Type B pancreatic cell (in vitro differentiated cells): ENCODE data around the gene PCBP1. TPM values are rescaled to one million over a fixed set of nuclear protein-coding genes. Genes with fewer than 3 reads are reported as not detected.
"Not testable (repeated sequence)": the region's sequence is repeated elsewhere in the genome, so short reads cannot be mapped to it uniquely, and the experiment has no call there.

Source experiments
- DNase-seq: peaks from one replicate; pipeline ENCODE4 v3.0.0; 2021; ENCODE audit warnings: mixed read lengths; ENCODE audit not compliant: unreplicated experiment; ENCODE audit errors: extremely low spot score
- H3K27ac Mint-ChIP-seq: 2 replicates; pipeline ENCODE4 v1.8.0; 2021; ENCODE audit warnings: mild to moderate bottlenecking, mixed read lengths
- H3K27me3 Mint-ChIP-seq: 2 replicates; pipeline ENCODE4 v1.8.0; 2021; ENCODE audit warnings: mixed read lengths
- H3K36me3 Mint-ChIP-seq: 2 replicates; pipeline ENCODE4 v1.8.0; 2021; ENCODE audit warnings: mixed read lengths
- H3K4me1 Mint-ChIP-seq: one replicate; pipeline ENCODE4 v1.8.0; 2021; ENCODE audit warnings: mixed read lengths; ENCODE audit not compliant: unreplicated experiment
- H3K4me3 Mint-ChIP-seq: 2 replicates; pipeline ENCODE4 v1.8.0; 2021; ENCODE audit warnings: mild to moderate bottlenecking, mixed read lengths
- H3K9me3 Mint-ChIP-seq: 2 replicates; pipeline ENCODE4 v1.8.0; 2021; ENCODE audit warnings: mixed read lengths
- total RNA-seq: library from RNA; stranded (reverse); gene quantifications from 2 replicates; pipeline ENCODE4 v1.2.1, GENCODE V29; 2021; ENCODE audit warnings: low replicate concordance
- TF ChIP-seq, protein P1 (sequence below): fragments of 200-600 bp; sonication (generic); conservative IDR thresholded peaks from 2 replicates; pipeline ENCODE4 v1.5.0; 2021; ENCODE audit warnings: antibody characterized with exemption, mild to moderate bottlenecking

The PCBP1 gene
- total RNA-seq, 1 donor from 2014 or later: 316 TPM

- H3K27ac Mint-ChIP-seq: peak overlapping the region; percentile 85
- DNase-seq: no peak
- peak overlapping the region; percentile 81 for H3K4me3 Mint-ChIP-seq
- no peaks in the 10 kb centered on the region for H3K9me3 Mint-ChIP-seq
- TF ChIP-seq, protein P1, sequence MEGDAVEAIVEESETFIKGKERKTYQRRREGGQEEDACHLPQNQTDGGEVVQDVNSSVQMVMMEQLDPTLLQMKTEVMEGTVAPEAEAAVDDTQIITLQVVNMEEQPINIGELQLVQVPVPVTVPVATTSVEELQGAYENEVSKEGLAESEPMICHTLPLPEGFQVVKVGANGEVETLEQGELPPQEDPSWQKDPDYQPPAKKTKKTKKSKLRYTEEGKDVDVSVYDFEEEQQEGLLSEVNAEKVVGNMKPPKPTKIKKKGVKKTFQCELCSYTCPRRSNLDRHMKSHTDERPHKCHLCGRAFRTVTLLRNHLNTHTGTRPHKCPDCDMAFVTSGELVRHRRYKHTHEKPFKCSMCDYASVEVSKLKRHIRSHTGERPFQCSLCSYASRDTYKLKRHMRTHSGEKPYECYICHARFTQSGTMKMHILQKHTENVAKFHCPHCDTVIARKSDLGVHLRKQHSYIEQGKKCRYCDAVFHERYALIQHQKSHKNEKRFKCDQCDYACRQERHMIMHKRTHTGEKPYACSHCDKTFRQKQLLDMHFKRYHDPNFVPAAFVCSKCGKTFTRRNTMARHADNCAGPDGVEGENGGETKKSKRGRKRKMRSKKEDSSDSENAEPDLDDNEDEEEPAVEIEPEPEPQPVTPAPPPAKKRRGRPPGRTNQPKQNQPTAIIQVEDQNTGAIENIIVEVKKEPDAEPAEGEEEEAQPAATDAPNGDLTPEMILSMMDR: no peak
- peaks cover 35% of the 10 kb centered on the region for H3K4me1 Mint-ChIP-seq
- H3K27me3 Mint-ChIP-seq: no peaks in the 10 kb centered on the region
- H3K36me3 Mint-ChIP-seq: no peaks in the 10 kb centered on the region
These were observed 17.2 kb downstream of the PCBP1 start for GRCh38 chr2:70104231-70105111.

- H3K4me1 Mint-ChIP-seq: peaks cover 41% of the 10 kb centered on the region
- H3K27me3 Mint-ChIP-seq, H3K4me3 Mint-ChIP-seq, H3K9me3 Mint-ChIP-seq, H3K36me3 Mint-ChIP-seq, DNase-seq, H3K27ac Mint-ChIP-seq: not testable (repeated sequence)
These were observed 18.9 kb downstream of the PCBP1 start for GRCh38 chr2:70106138-70106537.

DNA sequence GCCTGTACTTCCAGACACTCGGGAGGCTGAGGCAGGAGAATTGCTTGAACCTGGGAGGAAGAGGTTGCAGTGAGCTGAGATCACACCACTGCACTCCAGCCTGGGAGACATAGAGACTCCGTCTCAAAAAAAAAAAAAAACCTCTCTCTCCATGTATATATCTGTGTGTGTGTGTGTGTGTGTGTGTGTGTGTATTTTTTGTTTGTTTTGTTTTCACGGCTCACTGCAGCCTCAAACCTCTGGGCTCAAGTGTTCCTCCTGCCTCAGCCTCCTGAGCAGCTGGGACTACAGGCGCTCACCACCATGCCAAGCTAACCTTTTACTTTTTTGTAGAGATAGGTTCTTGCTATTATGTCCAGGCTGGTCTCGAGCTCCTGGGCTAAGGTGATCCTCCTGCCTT is 23.1 kb downstream of the PCBP1 start:
- not testable (repeated sequence) for H3K36me3 Mint-ChIP-seq, H3K9me3 Mint-ChIP-seq, H3K27me3 Mint-ChIP-seq, H3K4me3 Mint-ChIP-seq, H3K27ac Mint-ChIP-seq, DNase-seq
- H3K4me1 Mint-ChIP-seq: peaks cover 43% of the 10 kb centered on the region

DNA sequence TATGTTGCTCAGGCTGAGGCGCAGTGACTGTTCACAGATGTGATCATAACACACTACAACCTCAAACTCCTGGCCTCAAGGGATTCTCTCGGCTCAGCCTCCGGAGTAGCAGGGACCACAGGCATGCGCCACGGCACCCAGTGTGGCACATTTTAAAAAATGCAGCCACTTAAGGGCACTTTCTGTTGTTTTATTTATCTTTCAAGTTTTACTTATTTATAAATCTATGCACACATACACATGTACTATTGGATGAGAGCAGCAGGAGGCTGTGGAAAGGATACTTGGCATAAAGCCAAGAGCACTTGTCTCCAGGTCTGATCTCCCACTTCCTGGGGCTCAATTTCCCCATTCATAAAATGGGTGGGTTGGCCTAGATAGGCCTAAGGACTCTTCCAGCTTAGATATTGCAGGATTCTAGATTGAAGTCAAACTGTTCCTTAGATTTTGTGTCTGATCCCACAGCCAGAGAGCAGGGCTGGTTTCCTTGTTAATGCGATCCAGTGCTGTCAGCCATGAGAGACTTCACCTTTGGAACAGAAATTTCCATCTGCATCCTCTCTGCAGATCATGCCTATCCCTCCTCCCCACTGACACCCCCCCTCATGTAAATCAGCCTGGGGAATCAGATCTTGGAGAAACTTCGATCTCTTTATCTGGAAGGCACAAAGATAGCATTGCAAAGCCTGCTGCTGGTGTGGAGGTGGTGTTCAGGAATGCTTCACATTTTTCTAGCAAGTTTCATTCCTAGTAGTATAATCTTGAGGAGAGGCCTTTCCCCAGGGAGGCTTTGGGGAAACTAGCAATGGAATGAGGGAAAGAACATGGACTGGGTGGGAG is 24.7 kb downstream of the PCBP1 start:
- Mint-ChIP-seq H3K36me3 (no peaks in the 10 kb centered on the region), H3K9me3 (no peaks in the 10 kb centered on the region), H3K27me3 (no peaks in the 10 kb centered on the region), H3K4me1 (peaks cover 48% of the 10 kb centered on the region), H3K4me3 (peak overlapping the region; percentile 17), H3K27ac (peak overlapping the region; percentile 79)
- TF ChIP-seq, protein P1: no peak
- no peak for DNase-seq

- H3K27me3 Mint-ChIP-seq: no peaks in the 10 kb centered on the region
- TF ChIP-seq, protein P1: no peak
- DNase-seq: no peak
- no peaks in the 10 kb centered on the region for H3K36me3 Mint-ChIP-seq
- peaks cover 40% of the 10 kb centered on the region for H3K4me1 Mint-ChIP-seq
- H3K4me3 Mint-ChIP-seq: no peak overlapping the region
- H3K27ac Mint-ChIP-seq: no peak overlapping the region
- no peaks in the 10 kb centered on the region for H3K9me3 Mint-ChIP-seq
These were observed 26.2 kb downstream of the PCBP1 start for GRCh38 chr2:70113359-70114070.

DNA sequence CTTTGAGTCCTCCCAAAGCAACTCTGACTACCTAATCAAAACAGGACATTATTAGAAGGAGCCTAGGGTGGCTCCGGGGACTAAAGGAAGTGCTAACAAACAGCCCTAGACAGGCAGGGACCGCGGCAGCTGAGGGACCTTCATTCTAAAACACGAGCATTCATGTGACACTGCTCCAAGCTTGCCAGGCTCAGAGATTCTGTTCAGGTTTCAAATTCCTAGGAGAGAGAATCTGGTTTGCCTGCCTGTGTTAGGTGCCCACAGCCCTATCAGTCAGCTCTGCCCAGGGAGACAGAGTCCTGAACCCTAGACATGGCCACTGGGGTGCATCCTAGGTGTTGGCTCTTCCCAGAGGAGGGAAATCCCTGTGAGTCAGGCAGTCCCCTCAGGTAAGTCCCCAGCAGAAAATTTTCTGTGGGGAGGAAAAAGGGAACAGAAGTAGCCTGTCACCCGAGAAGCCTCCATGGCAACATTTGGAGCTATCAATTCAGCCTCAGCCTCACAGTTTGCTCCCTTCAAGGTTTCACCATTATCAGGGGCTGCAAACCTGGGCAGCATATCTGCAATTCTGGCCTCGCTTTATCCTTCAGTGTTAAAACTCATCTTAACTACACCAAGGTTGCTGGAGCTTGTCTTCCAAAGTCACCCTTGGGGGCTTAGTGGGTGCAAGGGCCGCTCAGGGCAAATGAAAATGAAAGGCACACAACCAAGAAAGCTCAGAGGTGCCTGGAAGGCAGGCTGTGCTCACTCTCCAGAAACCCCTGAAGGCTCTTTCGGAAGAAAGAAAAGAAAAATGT is 28.6 kb downstream of the PCBP1 start:
- no peaks in the 10 kb centered on the region for H3K9me3 Mint-ChIP-seq
- H3K36me3 Mint-ChIP-seq: no peaks in the 10 kb centered on the region
- no peaks in the 10 kb centered on the region for H3K27me3 Mint-ChIP-seq
- TF ChIP-seq, protein P1: no peak
- no peak overlapping the region for H3K4me3 Mint-ChIP-seq
- DNase-seq: no peak
- H3K27ac Mint-ChIP-seq: no peak overlapping the region
- H3K4me1 Mint-ChIP-seq: peaks cover 35% of the 10 kb centered on the region
